GM19351 (cell line): ENCODE results near the gene NCAPG2.

ENCODE experiments used
- ATAC-seq: cut with Tn5 transposase; IDR thresholded peaks from one replicate; pipeline ENCODE4 v1.9.1; 2021; ENCODE audit warnings: mild to moderate bottlenecking, moderate library complexity; ENCODE audit not compliant: unreplicated experiment

NCAPG2 gene

DNA sequence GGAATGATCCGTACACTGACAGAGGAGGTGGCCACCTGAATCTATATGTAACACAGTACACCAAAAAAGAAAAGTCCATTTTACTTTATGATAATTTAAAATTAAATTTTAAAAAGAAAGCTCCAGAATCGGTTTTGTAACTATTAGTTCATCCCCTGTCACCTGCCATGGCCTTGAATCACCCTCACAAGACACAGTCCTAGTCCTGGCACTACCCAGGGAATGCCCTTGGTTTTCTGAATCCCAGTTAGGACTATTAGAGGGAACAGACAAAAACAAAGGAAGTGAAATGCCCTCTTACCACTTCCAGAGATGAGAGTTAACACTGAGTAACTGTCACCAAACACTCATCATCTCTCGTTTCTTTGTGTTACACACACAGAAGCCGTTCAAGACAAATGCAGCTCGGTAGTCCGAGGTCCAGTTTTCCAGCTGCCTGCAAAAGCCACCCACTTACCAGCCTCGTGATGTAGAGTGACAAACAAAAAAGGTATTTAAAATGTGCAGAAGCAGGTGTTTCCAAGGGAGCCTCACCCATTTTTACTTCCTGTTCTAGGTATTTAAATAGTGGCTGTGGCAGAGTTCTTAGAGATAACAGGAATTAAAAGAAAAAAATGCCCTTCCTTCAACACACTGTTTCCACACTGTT is 123.0 kb downstream of the NCAPG2 start:
- ATAC-seq: no peak
